ENCODE results near the gene PGAP1. TPM values are rescaled to one million over a fixed set of nuclear protein-coding genes. Genes with fewer than 3 reads are reported as not detected.

PGAP1 gene, protein sequence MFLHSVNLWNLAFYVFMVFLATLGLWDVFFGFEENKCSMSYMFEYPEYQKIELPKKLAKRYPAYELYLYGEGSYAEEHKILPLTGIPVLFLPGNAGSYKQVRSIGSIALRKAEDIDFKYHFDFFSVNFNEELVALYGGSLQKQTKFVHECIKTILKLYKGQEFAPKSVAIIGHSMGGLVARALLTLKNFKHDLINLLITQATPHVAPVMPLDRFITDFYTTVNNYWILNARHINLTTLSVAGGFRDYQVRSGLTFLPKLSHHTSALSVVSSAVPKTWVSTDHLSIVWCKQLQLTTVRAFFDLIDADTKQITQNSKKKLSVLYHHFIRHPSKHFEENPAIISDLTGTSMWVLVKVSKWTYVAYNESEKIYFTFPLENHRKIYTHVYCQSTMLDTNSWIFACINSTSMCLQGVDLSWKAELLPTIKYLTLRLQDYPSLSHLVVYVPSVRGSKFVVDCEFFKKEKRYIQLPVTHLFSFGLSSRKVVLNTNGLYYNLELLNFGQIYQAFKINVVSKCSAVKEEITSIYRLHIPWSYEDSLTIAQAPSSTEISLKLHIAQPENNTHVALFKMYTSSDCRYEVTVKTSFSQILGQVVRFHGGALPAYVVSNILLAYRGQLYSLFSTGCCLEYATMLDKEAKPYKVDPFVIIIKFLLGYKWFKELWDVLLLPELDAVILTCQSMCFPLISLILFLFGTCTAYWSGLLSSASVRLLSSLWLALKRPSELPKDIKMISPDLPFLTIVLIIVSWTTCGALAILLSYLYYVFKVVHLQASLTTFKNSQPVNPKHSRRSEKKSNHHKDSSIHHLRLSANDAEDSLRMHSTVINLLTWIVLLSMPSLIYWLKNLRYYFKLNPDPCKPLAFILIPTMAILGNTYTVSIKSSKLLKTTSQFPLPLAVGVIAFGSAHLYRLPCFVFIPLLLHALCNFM
- polyA plus RNA-seq (2013, experiment 1 of 2; ENCODE audit: insufficient read length): 8.1 TPM
- 7.3 TPM for polyA plus RNA-seq (2013, experiment 2 of 2; ENCODE audit: insufficient read length)

DNA sequence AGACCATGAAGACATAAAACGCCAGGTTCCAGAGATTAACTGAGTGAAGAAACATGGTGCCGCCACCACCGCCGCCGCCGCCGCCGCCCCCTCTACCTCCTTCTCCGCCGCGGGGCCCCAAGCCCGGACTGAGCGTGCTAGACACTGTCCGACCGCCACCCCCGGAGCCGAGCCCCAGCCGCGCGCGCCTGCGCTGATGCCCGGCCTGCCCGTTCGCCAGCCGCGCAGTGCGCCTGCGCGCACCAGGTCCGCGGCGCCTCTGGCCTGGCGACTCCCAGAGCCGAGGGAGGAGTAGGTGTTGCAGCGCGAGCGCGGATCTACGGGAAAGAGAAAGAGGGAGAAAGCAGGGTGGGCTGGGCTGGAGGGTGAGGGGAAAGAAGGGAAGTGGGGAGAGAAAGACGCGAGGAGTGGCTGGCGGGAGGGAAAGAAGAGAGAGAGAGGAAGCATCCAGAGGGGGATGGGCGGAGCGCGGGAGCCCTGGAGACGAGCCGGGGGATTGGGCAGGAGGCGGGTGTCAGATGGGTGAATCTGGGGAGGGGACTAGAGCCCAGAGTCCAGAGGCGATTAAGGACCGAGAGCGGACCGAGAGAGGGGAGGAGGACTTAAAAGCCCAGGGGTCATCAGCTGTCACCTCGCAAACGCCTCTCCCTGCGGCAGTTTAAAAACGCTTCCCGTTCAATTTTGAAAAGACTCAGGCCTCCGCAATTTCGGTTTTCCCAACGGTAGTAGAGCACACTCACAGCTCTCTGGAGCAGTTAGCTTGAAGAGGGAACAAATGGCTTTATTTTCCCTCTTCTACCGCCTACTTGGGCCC is at the start of gene PGAP1:
Gene PGAP1, minus strand, starts transcription at position 146 of the 814 bp plus-strand sequence. Its CDS starts 91 bp downstream, at position 55.
- peak; percentile 92 for DNase-seq

DNA sequence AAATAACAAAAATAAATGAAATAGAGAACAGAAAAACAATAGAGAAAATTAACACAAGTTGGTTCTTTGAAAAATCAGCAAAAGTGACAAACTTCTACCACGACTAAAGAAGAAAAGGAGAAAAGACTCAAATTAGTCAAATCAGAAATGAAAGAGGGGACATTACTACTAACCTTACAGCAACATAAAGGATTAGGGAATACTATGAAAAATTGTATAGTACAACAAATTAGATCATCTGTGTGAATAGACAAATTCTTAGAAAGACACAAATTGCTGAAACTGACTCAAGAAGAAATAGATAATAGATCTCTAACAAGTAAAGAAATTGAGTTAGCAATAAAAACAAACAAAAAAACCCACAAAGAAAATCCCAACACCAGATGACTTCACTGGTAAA is 48.5 kb upstream of the PGAP1 start:
- DNase-seq: no peak

DNA sequence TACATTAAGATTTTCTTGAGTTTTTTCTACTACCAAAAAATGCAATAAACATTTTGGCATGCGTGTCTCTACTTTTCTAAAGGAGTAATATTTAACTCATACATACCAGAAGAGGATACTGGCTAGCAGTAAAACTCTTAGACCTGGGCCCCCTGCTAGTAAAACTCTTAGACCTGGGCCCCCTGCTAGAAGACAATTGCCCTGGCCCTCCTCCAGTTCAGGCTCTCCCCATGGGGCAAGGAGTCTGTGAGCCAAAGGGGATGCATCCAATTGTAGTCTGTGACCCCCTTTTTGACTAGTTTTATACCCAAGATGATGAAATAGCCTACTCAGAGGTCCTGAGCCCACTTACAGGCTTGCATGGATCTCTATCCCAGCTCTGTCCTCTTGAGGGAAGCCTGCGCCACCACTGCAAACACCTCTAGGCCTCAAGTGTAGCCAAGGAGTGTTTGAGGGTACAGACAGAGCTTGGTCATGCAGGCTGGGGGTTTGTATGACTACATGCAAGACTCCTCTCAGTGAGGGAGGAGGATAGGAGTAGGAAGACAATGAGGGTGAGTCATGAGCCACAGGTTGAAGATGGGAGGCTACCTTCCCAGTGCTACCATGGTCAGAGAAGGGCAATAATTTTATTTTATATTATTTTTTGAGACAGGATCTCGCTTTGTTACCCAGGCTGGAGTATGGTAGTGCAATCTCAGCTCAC is 45.2 kb upstream of the PGAP1 start:
- DNase-seq: no peak

DNA sequence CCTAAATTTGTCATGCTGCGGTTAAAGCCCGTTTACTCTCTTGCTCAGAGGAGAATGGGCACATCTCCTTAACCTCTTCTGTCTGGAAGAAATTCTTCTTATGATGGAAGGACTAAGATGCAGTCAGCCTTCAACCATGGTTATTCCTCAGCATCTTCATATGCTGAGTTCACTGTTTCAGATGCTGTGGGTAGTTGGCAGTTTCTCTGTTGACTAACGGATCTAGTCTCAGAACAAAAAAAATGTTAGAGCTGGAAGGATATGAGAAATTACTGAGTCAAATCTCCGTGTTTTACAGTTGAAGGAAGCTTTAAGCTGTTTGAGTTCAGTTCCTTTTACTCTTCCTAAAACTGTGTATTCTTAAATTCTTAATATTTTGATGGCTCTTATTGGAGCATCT is 43.6 kb upstream of the PGAP1 start:
- no peak for DNase-seq

DNA sequence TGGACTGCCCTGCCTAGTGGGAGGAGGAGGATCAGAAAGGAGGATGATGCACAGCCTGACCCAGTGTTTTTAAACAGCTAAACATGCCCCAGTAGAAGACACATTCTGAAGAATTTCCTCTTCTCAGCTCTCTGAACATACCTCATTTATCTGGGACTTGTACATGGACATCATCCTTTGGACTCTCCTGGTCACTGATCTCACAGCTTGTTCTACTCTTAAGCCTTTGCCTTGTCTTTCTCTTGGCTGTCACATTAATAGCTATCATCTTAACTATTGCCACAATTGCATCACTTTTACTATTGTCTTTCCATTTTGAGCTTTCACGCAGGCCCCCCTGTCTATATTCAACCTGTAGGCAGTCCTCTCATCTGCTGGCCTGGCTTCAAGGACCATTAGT is 42.0 kb upstream of the PGAP1 start:
- no peak for DNase-seq

DNA sequence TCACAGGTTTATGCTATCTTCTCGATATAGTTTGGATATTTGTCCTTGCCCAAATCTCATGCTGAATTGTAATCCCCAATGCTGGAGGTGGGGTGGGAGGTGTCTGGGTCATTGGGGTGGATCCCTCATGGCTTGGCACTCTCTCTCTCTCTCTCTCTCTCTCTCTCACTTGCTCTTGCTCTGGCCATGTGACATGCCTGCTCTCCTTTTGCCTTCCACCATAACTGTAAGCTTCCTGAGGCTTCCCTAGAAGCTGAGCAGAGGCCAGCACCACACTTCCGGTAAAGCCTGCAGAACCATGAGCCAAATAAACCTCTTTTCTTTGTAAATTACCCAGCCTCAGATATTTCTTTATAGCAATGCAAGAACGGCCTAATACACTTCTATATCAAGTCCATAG is 41.3 kb upstream of the PGAP1 start:
- no peak for DNase-seq

DNA sequence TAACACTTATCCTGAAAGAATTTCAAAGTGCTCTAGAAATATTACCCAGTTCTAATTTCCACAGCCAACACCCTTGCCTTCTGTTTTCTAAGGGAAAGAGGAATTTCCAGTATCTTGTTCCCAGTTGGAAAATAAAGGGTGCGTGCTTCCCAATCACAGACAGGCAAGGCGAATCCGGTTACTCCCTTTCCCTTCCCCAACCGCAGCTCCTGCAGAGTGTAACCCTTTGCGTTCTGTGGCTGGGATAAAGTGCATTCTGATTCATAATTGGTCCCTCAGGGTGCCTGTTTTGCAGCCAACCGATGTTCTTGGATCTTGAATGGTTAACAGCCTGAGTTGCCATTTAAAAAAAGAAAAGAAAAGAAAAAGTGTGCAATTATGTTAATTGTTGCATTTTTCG is 40.6 kb upstream of the PGAP1 start:
- DNase-seq: peak; percentile 69

DNA sequence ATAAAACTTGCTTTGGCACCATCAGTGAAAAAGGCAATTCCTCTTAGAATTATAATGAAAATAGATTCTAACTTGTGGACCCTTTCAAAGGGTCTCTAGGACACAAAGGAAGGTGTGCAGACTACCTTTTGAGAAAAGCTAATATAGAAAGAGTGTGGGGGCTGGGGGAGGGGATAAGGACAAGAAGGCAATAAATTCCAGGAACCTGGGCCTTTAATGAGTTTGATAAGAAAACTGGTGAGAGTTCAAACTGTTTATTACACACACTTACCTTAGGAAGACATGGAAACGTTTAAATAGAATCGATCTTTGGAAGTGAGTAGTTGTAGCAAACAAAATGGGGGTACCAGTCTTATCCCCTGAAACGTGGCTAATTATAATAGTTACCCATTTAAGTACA is 39.6 kb upstream of the PGAP1 start:
- no peak for DNase-seq

DNA sequence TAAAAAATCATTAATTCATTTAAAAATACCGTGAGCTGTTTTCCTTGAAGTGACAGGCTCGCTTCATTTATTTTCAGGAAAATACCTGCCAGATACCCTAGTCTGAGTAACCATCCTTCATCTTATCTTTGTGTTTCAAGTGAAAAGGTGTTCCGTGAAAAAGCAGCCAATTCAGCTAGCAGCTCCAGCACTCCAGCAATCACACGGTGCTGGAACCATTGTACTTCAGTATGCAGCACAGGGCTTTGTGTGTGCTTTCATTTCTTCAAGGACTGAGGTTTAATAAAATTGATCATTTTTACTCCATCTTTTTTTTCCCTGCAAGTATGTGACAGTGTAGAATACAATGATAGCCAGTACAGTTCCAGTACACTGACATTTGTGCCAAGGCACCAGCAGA is 39.1 kb upstream of the PGAP1 start:
- no peak for DNase-seq

DNA sequence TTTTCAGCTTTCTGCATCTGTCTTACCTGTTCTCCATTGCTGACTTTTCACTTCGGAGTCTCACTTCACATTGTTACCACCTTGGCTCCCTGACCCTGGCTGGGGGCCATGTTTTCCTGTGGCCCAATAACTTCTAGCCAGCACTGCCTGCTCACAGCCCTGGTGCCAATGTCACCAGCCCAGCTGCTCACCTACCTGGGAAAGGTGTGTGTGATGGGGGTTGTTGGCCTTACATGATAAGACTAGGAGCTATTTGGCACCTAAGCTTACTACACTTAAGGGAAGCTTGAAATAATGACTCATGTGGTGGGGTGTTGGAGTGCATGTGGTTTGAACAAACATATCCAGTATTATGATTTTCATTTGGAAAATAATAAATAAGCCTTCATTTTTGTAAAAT is 37.5 kb upstream of the PGAP1 start:
- no peak for DNase-seq

DNA sequence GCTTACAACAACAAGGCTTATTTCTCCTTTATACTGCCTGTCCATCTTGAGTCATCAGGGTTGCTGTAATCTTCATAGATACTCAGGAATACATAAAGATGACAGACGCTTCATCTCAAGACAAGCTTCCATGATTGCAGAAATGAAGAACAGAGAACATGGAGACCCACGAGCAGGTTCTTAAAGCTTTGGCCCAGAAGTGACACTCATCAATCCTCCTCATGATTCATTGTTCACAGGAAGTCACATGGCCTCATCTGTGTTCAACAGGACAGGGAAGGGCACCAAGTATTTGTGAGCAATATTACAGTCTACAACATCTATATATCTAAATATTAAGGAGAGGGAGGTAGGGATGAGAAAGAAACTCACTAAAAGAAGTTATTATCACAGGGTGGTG is 36.5 kb upstream of the PGAP1 start:
- no peak for DNase-seq

DNA sequence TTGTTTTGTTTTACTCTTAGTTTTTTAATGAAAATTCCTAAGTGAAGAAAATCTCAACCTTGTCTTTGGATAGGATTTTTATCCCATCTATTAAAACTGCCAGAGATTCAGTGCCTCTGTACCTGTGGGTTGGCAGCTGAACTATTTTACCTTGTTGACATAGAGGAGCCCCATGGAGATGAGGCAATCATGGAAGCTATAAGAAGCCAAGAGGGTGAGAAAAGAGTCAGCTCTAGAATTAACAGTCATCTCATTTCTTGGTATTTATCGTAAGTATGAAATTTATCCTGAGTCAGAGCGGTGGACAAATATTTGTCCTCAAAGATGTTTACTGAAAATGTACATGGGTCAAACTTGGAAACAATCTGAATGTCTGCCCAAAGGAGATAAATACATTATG is 35.8 kb upstream of the PGAP1 start:
- DNase-seq: no peak

DNA sequence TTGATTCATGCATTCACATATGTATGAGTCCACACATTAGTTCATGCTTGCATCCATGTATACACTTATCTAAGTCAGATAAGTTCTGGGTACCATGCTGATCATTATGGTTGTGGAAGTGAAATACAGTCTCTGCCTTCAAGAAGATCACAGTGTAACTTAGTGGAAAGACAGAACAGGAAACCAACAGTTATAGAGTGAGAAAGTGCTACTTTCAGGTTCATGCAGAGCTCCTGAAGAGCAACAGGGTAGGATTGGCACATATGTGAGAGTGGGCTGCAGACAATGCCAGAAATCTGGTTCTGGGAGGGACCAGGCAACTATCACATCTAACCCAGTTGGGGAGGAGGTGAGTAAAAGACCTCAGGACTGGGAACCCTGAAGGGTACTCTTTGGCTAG is 35.4 kb upstream of the PGAP1 start:
- no peak for DNase-seq

DNA sequence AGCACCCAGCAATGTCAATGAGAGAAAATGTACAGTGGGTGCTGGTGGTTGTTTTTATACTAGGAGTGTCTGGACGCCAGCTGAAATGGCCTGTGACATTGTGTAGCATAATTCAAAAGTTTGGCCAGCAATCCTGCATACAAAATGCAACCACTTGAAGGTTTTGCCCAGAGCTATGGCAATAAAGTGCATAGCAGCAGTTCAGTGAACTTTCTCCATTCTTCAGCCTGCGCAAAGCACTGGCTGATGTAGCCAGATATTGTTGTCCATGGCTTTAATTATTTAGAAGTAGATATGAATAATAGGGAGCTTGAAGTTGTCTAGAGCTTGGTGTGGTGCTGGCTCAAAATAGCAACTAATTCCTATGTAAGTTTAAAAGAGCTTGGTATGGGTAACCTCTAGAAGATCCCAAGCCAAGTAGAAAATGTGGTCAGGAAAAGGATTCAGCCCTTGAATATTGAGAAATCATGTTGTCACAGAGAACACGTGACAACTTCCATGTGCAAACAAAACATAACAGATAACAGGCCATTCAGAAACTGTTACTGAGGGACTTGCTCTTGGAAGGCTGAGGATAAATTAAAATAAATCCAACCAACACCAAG is 33.3 kb upstream of the PGAP1 start:
- no peak for DNase-seq

DNA sequence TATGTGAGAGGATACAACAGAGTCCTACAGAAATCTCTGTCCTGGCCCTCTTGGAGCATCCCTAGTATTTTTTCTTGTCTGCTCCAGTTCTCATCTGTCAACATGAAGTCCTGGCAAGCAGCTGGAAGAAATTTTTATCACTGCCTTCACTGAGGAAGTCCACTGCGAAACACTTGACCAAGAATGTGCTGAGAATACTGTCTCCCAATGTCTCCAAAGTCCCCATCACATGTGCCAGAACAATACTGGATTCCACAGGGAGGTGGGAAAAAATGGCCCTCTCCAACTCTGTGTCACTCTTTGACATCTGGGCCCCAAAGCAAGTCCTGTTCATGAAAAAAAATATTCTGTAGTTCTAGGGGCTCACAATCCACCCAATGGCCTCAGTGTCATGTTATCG is 32.8 kb upstream of the PGAP1 start:
- DNase-seq: no peak

DNA sequence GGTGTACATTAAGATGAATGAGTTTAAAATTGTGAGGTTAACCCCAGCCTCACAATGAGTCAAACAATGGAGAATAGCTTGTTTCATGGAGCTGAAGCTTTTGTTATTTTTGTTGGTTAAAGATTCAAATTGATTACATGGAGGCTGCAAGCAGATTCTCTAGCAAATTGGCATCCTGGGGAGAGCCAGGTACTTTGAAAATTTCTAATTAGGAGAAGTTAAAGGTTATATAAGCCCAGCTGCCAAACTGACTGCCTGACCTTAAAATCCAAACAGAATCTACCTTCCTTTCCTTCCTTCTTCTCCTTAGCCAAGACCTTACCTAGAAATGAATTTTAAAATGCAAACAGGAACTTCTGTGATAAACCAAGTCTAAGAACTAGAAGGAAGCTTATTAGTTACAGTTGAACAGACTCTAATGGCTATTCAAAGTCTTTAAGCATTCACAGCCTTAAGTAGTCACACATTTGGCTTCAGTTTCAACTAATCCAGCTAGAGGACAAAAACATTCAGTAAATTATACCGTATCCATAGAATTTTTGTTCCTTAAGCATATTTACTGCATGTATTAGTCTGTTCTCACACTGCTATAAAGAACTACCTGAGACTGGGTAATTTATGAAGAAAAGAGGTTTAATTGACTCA is 31.5 kb upstream of the PGAP1 start:
- no peak for DNase-seq

DNA sequence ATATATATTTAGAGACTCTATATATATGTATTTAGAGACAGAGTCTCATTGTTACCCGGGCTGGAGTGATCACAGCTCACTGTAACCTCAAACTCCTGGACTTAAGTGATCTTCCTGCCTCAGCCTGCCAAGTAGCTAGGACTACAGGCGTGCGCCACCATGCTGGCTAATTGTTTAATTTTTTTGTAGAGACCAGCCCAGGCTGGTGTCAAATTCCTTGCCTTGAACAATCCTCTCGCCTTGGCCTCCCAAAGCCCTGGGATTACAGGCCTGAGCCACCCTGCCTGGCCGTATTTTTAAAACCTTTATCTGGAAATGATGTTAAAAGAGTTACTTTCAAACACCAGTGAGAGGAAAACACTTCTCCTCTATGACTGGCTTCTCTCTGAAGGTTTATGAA is 30.9 kb upstream of the PGAP1 start:
- DNase-seq: no peak

DNA sequence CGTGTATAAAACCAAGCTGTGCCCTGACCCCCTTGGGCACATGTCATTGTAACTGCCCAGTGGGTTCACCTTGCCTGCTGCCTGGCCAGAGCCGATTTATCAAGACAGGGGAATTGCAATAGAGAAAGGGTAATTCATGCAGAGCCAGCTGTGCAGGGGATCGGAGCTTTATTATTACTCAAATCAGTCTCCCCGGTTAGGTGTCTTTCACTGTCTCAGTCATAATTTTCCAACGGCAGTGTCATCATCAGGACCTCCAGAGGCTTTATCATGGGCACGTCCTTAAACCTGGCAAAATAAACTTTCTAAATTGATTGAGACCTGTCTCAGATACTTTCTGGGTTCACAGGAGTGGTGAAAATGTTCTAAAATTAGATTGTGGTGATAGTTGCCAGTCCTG is 29.6 kb upstream of the PGAP1 start:
- DNase-seq: no peak

DNA sequence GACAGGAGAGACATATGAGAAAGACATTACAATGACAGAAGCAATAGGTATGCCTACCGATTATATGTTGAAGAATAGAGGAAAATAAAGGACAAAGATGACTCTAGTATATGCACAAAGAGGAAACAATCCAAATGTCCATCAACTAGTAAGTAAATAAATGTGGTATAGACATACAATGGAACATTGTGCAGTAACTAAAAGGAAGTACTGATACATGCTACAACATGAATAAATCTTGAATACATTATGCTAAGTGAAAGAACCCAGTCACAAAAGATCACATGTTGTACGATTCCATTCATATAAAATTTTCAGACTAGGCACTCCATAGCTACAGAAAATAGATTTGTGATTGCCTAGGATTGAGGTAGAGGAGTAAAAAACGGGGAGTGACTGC is 28.5 kb upstream of the PGAP1 start:
- DNase-seq: no peak

DNA sequence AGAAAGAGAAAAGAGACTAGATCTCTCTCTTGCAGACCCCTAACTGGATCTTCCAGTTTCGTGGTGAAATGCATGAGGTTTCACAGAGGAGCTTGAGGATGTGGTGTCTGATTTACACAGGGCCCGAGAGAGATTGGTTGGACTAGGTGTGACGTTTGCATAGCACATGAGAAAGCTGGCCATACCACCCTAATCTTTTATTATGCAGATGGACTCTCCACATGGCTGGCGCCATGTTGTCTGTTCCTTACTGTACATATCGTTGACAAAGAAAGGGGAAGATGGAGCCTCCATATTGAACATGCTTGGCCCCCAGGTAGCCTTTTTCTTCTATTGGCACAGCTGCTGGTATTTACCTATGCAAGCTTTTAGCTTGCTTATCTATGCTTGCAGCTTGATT is 27.5 kb upstream of the PGAP1 start:
- DNase-seq: no peak

DNA sequence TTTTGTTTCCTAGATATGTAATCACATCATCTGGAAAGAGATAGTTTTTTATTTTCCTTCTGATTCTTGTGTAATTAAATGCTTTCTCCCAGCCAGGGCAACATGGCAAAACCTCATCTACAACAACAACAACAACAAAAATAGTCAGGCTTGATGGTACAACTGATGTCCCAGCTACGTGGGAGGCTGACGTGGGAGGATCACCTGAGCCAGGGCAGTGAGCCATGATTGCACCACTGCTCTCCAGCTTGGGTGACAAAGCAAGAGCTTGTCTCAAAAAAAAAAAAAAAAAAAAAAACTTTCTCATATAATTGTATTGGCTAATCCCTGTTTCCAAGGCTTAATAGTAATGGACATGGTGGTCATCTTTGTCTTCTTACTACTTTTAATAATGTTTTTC is 26.4 kb upstream of the PGAP1 start:
- no peak for DNase-seq

Data from fibroblast of skin of abdomen (primary cell).